ENCODE data around the gene KRT17.

The KRT17 gene

GRCh38 chr17:41624208-41625101, at the start of gene KRT17:
Gene KRT17 (minus strand): TSS chr17:41624575. CDS start chr17:41624509, 66 bp downstream.
- no peak for DNase-seq

GRCh38 chr17:41672153-41672552, 47.8 kb upstream of the KRT17 start:
- no peak for DNase-seq

GRCh38 chr17:41667280-41668041, 43.1 kb upstream of the KRT17 start:
- DNase-seq, result no peak

- DNase-seq, result peak; percentile 89
Observed at GRCh38 chr17:41666708-41667279, 42.4 kb upstream of the KRT17 start.

- DNase-seq, result peak; percentile 71
Observed at GRCh38 chr17:41666237-41666641, 41.9 kb upstream of the KRT17 start.

- DNase-seq, result peak; percentile 91
Observed at GRCh38 chr17:41665566-41666236, 41.3 kb upstream of the KRT17 start.

GRCh38 chr17:41664587-41665565, 40.5 kb upstream of the KRT17 start:
- DNase-seq, result no peak

GRCh38 chr17:41664172-41664457, 39.7 kb upstream of the KRT17 start:
- DNase-seq, result no peak

- no peak for DNase-seq
Observed at GRCh38 chr17:41663451-41664171, 39.2 kb upstream of the KRT17 start.

- DNase-seq, result no peak
Observed at GRCh38 chr17:41660221-41660711, 35.9 kb upstream of the KRT17 start.

- DNase-seq, result no peak
Observed at GRCh38 chr17:41659427-41660212, 35.2 kb upstream of the KRT17 start.

GRCh38 chr17:41658846-41659245, 34.5 kb upstream of the KRT17 start:
- DNase-seq, result no peak

GRCh38 chr17:41657936-41658335, 33.6 kb upstream of the KRT17 start:
- no peak for DNase-seq

GRCh38 chr17:41657176-41657754, 32.9 kb upstream of the KRT17 start:
- DNase-seq, result no peak

GRCh38 chr17:41656249-41657023, 32.1 kb upstream of the KRT17 start:
- no peak for DNase-seq

- no peak for DNase-seq
Observed at GRCh38 chr17:41655611-41656111, 31.3 kb upstream of the KRT17 start.

- DNase-seq, result no peak
Observed at GRCh38 chr17:41654678-41655607, 30.6 kb upstream of the KRT17 start.
